LNCaP clone FGC (cell line): ENCODE data around the gene GRK4.
"Not testable (repeated sequence)": the region's sequence is repeated elsewhere in the genome, so short reads cannot be mapped to it uniquely, and the experiment has no call there.

Experiments used
- DNase-seq: peaks from one replicate; pipeline ENCODE4 v3.0.0-alpha.2; 2011; ENCODE audit warnings: low read depth
- H3K4me3 ChIP-seq: 2 replicates; pipeline ENCODE4 v1.5.1; 2011; ENCODE audit warnings: mild to moderate bottlenecking, low read depth, low read length, control low read depth
- TF ChIP-seq, protein P1 (sequence below): IDR thresholded peaks from 2 replicates; pipeline ENCODE4 v1.5.1; 2012; ENCODE audit warnings: mild to moderate bottlenecking; ENCODE audit not compliant: control insufficient read depth, insufficient read depth; ENCODE audit errors: extremely low read depth

GRK4 gene

GRCh38 chr4:2941138-2942036 lies 22.0 kb upstream of the GRK4 start:
- TF ChIP-seq, protein P1, sequence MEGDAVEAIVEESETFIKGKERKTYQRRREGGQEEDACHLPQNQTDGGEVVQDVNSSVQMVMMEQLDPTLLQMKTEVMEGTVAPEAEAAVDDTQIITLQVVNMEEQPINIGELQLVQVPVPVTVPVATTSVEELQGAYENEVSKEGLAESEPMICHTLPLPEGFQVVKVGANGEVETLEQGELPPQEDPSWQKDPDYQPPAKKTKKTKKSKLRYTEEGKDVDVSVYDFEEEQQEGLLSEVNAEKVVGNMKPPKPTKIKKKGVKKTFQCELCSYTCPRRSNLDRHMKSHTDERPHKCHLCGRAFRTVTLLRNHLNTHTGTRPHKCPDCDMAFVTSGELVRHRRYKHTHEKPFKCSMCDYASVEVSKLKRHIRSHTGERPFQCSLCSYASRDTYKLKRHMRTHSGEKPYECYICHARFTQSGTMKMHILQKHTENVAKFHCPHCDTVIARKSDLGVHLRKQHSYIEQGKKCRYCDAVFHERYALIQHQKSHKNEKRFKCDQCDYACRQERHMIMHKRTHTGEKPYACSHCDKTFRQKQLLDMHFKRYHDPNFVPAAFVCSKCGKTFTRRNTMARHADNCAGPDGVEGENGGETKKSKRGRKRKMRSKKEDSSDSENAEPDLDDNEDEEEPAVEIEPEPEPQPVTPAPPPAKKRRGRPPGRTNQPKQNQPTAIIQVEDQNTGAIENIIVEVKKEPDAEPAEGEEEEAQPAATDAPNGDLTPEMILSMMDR, result no peak
- H3K4me3 ChIP-seq, result no peak overlapping the region
- no peak for DNase-seq

DNA sequence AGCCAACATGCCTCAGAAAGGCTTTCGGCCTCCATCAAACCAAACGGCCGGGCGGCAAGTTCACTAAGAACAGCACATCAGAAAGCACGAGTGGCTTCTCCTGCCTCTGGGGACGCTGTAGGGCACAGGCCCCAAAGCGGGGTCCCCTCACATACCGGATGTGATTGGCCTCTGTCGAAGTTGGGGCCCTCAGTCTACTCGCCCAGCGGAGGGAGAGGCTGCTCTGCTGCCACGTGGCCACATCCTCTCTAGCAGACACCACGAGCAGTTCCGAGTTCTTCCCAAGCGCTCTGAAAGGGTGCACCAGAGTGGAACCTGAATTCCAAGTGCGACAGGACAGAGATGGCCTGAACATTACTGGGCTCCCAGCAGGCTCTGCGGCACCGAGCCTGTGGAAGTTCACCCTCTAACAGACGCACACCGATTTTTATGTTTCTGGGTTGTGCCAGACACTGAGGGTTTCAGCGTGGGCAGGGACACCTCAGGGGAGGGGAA lies 21.3 kb upstream of the GRK4 start:
- no peak overlapping the region for H3K4me3 ChIP-seq
- TF ChIP-seq, protein P1, result no peak
- no peak for DNase-seq

GRCh38 chr4:2942532-2943363 lies 20.6 kb upstream of the GRK4 start:
- no peak for DNase-seq
- H3K4me3 ChIP-seq, result no peak overlapping the region
- TF ChIP-seq, protein P1, result no peak

- DNase-seq, result no peak
- no peak overlapping the region for H3K4me3 ChIP-seq
- TF ChIP-seq, protein P1, result no peak
Observed at GRCh38 chr4:2943364-2944090, 19.8 kb upstream of the GRK4 start.

DNA sequence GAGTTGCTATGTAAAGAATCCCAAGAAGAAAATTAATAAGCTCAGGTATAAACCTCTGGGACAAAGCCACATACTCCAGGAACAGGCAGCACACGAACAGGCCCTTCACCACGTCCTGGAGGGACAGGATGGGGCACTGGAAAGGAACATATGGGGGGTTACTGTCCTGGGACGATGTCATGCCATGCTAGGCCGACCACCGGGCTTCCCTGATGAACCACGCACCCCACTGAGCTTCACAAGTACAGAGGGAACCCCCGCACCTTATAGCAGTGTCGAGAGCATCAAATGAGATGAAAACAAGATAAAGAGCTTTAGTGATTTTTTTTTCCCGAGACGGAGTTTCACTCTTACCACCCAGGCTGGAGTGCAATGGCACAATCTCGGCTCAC lies 19.3 kb upstream of the GRK4 start:
- TF ChIP-seq, protein P1, result no peak
- H3K4me3 ChIP-seq, result no peak overlapping the region
- no peak for DNase-seq

DNA sequence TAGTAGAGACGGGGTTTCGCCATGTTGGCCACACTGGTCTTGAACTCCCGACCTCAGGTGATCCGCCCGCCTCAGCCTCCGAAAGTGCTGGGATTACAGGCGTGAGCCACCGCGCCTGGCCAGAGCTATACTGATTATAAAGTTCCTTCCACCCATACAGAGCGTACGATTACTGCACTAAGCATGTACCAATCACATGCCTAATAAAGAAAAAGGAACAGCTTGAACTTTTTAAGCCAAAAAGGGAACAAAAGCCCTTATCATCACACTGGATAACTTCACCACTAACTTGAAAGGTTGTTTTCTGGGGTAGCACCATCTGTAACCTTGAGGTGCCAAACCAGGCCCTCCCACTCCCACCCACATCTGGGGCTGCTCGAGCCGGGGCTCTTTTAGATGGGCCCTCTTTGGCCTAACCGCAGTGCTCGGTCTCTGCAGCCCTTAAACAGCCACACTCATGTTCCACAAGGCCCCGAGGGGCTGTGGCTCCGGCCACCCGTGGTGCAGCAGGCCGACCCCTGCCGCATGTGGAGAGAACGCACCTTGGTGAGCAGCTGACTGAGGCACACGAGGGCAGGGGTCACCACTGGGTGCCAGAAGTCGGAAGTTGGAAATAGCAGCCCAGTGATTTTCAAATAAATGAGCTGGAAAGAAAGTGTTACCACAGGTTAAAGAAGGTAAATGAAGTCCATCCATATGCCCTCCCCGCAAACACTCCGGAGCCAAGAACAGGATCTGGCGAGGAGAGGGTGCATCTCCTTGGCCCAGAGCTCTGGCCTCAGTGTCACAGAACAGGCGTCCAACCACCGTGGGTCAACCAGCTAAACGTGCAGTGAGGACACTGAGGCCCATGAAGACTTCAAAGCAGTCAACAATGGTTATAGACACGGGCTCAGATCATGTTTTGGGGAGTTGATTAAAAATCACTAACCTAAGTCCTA lies 18.5 kb upstream of the GRK4 start:
- TF ChIP-seq, protein P1, result no peak
- H3K4me3 ChIP-seq, result no peak overlapping the region
- no peak for DNase-seq

GRCh38 chr4:2945619-2946604 lies 17.5 kb upstream of the GRK4 start:
- not testable (repeated sequence) for H3K4me3 ChIP-seq, DNase-seq
